SJCRH30 (cell line): Measurements from ENCODE around the gene ACACB. TPM values are rescaled to one million over a fixed set of nuclear protein-coding genes. Genes with fewer than 3 reads are reported as not detected.

Experiments used
- DNase-seq, 2 experiments: peaks; one replicate each; pipeline ENCODE4 v3.0.0-alpha.2; 2015 to 2020
- H3K27ac ChIP-seq: fragments of 250-450 bp; sonication (Bioruptor Pico); 2 replicates; pipeline ENCODE4 v1.5.1; 2020; ENCODE audit warnings: mild to moderate bottlenecking, moderate library complexity
- H3K27me3 ChIP-seq: fragments of 250-450 bp; sonication (Bioruptor Pico); 2 replicates; pipeline ENCODE4 v1.5.1; 2020; ENCODE audit warnings: mild to moderate bottlenecking, moderate library complexity
- H3K36me3 ChIP-seq: fragments of 250-450 bp; sonication (Bioruptor Pico); 2 replicates; pipeline ENCODE4 v1.5.1; 2020; ENCODE audit warnings: mild to moderate bottlenecking, moderate library complexity
- H3K4me1 ChIP-seq: fragments of 250-450 bp; sonication (Bioruptor Pico); 2 replicates; pipeline ENCODE4 v1.5.1; 2020; ENCODE audit warnings: mild to moderate bottlenecking, moderate library complexity
- H3K4me3 ChIP-seq: fragments of 250-450 bp; sonication (Bioruptor Pico); 2 replicates; pipeline ENCODE4 v1.5.1; 2020; ENCODE audit warnings: mild to moderate bottlenecking, moderate library complexity
- H3K9me3 ChIP-seq: fragments of 250-450 bp; sonication (Bioruptor Pico); replicated peaks from 2 replicates; pipeline ENCODE4 v1.5.1; 2020; ENCODE audit warnings: mild to moderate bottlenecking, moderate library complexity
- total RNA-seq: library from RNA; depleted of rRNA; stranded (reverse); fragments of >200 nt; shearing (Covaris generic); gene quantifications from 2 replicates; pipeline ENCODE4 v1.2.3, GENCODE V29; 2014

Gene ACACB
- total RNA-seq, 1 experiment from 2014 or later: 3.3 TPM

GRCh38 chr12:109264943-109265650 lies 148.7 kb downstream of the ACACB start:
- no peaks in the 10 kb centered on the region; the same call in 1 of the 2 replicates for H3K9me3 ChIP-seq
- H3K4me3 ChIP-seq: no peak overlapping the region
- DNase-seq: no peak
- no peaks in the 10 kb centered on the region for H3K36me3 ChIP-seq
- H3K27me3 ChIP-seq: no peaks in the 10 kb centered on the region
- H3K4me1 ChIP-seq: no peaks in the 10 kb centered on the region
- no peak overlapping the region for H3K27ac ChIP-seq

- Histone ChIP-seq H3K27ac (no peak overlapping the region), H3K4me3 (no peak overlapping the region), H3K4me1 (no peaks in the 10 kb centered on the region), H3K27me3 (no peaks in the 10 kb centered on the region), H3K36me3 (no peaks in the 10 kb centered on the region), H3K9me3 (no peaks in the 10 kb centered on the region; the same call in 1 of the 2 replicates)
- DNase-seq: no peak
These were observed 149.9 kb downstream of the ACACB start for GRCh38 chr12:109266106-109266879.

- H3K9me3 ChIP-seq: no peaks in the 10 kb centered on the region; the same call in 1 of the 2 replicates
- H3K4me1 ChIP-seq: no peaks in the 10 kb centered on the region
- H3K36me3 ChIP-seq: no peaks in the 10 kb centered on the region
- no peak for DNase-seq
- H3K4me3 ChIP-seq: no peak overlapping the region
- H3K27me3 ChIP-seq: no peaks in the 10 kb centered on the region
- H3K27ac ChIP-seq: no peak overlapping the region
These were observed 151.0 kb downstream of the ACACB start for GRCh38 chr12:109267361-109267760.

- H3K4me3 ChIP-seq: no peak overlapping the region
- DNase-seq: no peak
- H3K9me3 ChIP-seq: no peaks in the 10 kb centered on the region
- H3K27me3 ChIP-seq: no peaks in the 10 kb centered on the region
- H3K4me1 ChIP-seq: no peaks in the 10 kb centered on the region
- no peak overlapping the region for H3K27ac ChIP-seq
- H3K36me3 ChIP-seq: no peaks in the 10 kb centered on the region
These were observed 152.5 kb downstream of the ACACB start for GRCh38 chr12:109268896-109269295.

GRCh38 chr12:109269428-109269827 lies 153.0 kb downstream of the ACACB start:
- Histone ChIP-seq H3K4me1 (no peaks in the 10 kb centered on the region), H3K4me3 (no peak overlapping the region), H3K9me3 (no peaks in the 10 kb centered on the region), H3K27me3 (no peaks in the 10 kb centered on the region), H3K36me3 (no peaks in the 10 kb centered on the region), H3K27ac (no peak overlapping the region)
- DNase-seq: no peak

- Histone ChIP-seq H3K4me3 (no peak overlapping the region), H3K36me3 (no peaks in the 10 kb centered on the region), H3K27ac (no peak overlapping the region), H3K9me3 (no peaks in the 10 kb centered on the region), H3K4me1 (no peaks in the 10 kb centered on the region), H3K27me3 (no peaks in the 10 kb centered on the region)
- no peak for DNase-seq
These were observed 154.1 kb downstream of the ACACB start for GRCh38 chr12:109270494-109270893.

GRCh38 chr12:109271418-109271817 lies 155.0 kb downstream of the ACACB start:
- no peak overlapping the region for H3K4me3 ChIP-seq
- H3K36me3 ChIP-seq: no peaks in the 10 kb centered on the region
- H3K27ac ChIP-seq: no peak overlapping the region
- H3K9me3 ChIP-seq: no peaks in the 10 kb centered on the region
- H3K27me3 ChIP-seq: no peaks in the 10 kb centered on the region
- DNase-seq: no peak
- H3K4me1 ChIP-seq: no peaks in the 10 kb centered on the region

GRCh38 chr12:109273354-109273753 lies 157.0 kb downstream of the ACACB start:
- Histone ChIP-seq H3K27ac (no peak overlapping the region), H3K27me3 (peaks cover 2% of the 10 kb centered on the region; the same call in 1 of the 2 replicates), H3K36me3 (no peaks in the 10 kb centered on the region), H3K9me3 (no peaks in the 10 kb centered on the region), H3K4me1 (0 out of 2 replicates have a peak, but pooled peaks cover 5% of the 10 kb centered on the region), H3K4me3 (no peak overlapping the region)
- peak in 1 of 2 experiments; percentile 16 for DNase-seq

- H3K27me3 ChIP-seq: peaks cover 2% of the 10 kb centered on the region; the same call in 1 of the 2 replicates
- no peak overlapping the region for H3K27ac ChIP-seq
- DNase-seq: no peak
- no peak overlapping the region for H3K4me3 ChIP-seq
- H3K9me3 ChIP-seq: no peaks in the 10 kb centered on the region
- H3K4me1 ChIP-seq: 0 out of 2 replicates have a peak, but pooled peaks cover 6% of the 10 kb centered on the region
- H3K36me3 ChIP-seq: no peaks in the 10 kb centered on the region
These were observed 158.0 kb downstream of the ACACB start for GRCh38 chr12:109274381-109274780.

GRCh38 chr12:109275173-109275572 lies 158.8 kb downstream of the ACACB start:
- H3K36me3 ChIP-seq: no peaks in the 10 kb centered on the region
- H3K4me3 ChIP-seq: no peak overlapping the region
- H3K27me3 ChIP-seq: peaks cover 2% of the 10 kb centered on the region; the same call in 1 of the 2 replicates
- H3K9me3 ChIP-seq: no peaks in the 10 kb centered on the region
- H3K27ac ChIP-seq: no peak overlapping the region
- 0 out of 2 replicates have a peak, but pooled peaks cover 6% of the 10 kb centered on the region for H3K4me1 ChIP-seq
- no peak for DNase-seq

- Histone ChIP-seq H3K36me3 (no peaks in the 10 kb centered on the region), H3K4me3 (no peak overlapping the region), H3K9me3 (no peaks in the 10 kb centered on the region), H3K27ac (no peak overlapping the region), H3K27me3 (peaks cover 2% of the 10 kb centered on the region; the same call in 1 of the 2 replicates), H3K4me1 (0 out of 2 replicates have a peak, but pooled peaks cover 6% of the 10 kb centered on the region)
- no peak for DNase-seq
These were observed 159.8 kb downstream of the ACACB start for GRCh38 chr12:109276160-109276559.

- DNase-seq: no peak
- H3K4me1 ChIP-seq: 0 out of 2 replicates have a peak, but pooled peaks cover 6% of the 10 kb centered on the region
- H3K9me3 ChIP-seq: no peaks in the 10 kb centered on the region
- peaks cover 2% of the 10 kb centered on the region; the same call in 1 of the 2 replicates for H3K27me3 ChIP-seq
- no peaks in the 10 kb centered on the region for H3K36me3 ChIP-seq
- H3K4me3 ChIP-seq: no peak overlapping the region
- H3K27ac ChIP-seq: no peak overlapping the region
These were observed 161.0 kb downstream of the ACACB start for GRCh38 chr12:109277255-109277898.

- Histone ChIP-seq H3K27me3 (peaks cover 2% of the 10 kb centered on the region; the same call in 1 of the 2 replicates), H3K36me3 (no peaks in the 10 kb centered on the region), H3K4me1 (0 out of 2 replicates have a peak, but pooled peaks cover 6% of the 10 kb centered on the region), H3K27ac (no peak overlapping the region), H3K9me3 (no peaks in the 10 kb centered on the region), H3K4me3 (no peak overlapping the region)
- peak in 1 of 2 experiments; percentile 17 for DNase-seq
These were observed 161.7 kb downstream of the ACACB start for GRCh38 chr12:109277899-109278762.

- H3K36me3 ChIP-seq: no peaks in the 10 kb centered on the region
- H3K4me1 ChIP-seq: 0 out of 2 replicates have a peak, but pooled peaks cover 6% of the 10 kb centered on the region
- H3K27me3 ChIP-seq: peaks cover 2% of the 10 kb centered on the region; the same call in 1 of the 2 replicates
- no peaks in the 10 kb centered on the region for H3K9me3 ChIP-seq
- H3K27ac ChIP-seq: no peak overlapping the region
- no peak for DNase-seq
- no peak overlapping the region for H3K4me3 ChIP-seq
These were observed 162.5 kb downstream of the ACACB start for GRCh38 chr12:109278912-109279311.
